Measurements from ENCODE around the gene NFXL1. TPM values are rescaled to one million over a fixed set of nuclear protein-coding genes. Genes with fewer than 3 reads are reported as not detected.
A peak's percentile ranks its signal among the peaks of the same experiment; 100 is the strongest.
"Not testable (repeated sequence)": the region's sequence is repeated elsewhere in the genome, so short reads cannot be mapped to it uniquely, and the experiment has no call there.

Gene NFXL1
- total RNA-seq, 4 donors from 2014 or later = 7.8 to 12.8 (median 9.3) TPM

DNA sequence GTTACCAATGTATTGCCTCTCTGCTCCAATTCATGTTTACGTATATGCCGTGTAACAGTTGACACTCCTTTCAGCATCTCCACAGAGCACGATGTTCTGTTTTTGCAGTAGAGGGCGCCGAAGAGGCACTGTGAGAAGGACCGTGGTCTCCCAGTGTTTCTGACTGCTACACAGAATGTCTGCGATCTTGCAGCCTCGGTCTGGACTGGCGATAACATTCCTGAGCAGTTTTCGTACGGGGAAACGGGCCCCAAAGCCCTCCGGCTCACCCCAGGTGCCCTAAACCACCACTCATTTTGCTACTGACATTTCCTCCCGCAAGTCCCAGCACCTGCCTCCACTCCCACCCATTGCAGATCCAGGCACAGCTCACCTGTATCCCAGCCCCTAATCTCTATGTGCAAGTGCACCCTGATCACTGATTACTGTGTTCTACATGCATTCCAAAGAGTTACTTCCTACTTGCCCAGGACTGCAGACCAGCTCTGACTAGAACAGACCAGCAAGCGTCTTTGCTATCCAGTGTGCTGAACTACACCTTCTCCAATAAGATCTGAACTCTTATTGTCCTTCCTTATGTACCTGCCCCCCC, 12.4 kb upstream of the NFXL1 start:
- Histone ChIP-seq H3K4me1 (peaks cover 0 to 11% (median 0%) of the 10 kb centered on the region in 3 donors), H3K27me3 (peaks cover 30% of the 10 kb centered on the region), H3K9me3 (no peaks in the 10 kb centered on the region), H3K4me3 (no peak overlapping the region), H3K36me3 (no peaks in the 10 kb centered on the region), H3K27ac (no peak overlapping the region)
- TF ChIP-seq CTCF (IDR thresholded peaks at IDR 0.05) (peak; percentile 23 to 65 (median 37)), EP300 (IDR thresholded peaks at IDR 0.05) (no peak), POLR2A (IDR thresholded peaks at IDR 0.05) (no peak), POLR2AphosphoS5 (IDR thresholded peaks at IDR 0.05) (no peak)
- WGBS, 2 donors (ENCODE audit: low coverage in 1 of 2) = 9 to 20% methylated on average over 5 to 13 of the region's 15 CpGs
- ATAC-seq = peak; percentile 62

- not testable (repeated sequence) for H3K36me3 ChIP-seq, ATAC-seq, H3K27ac ChIP-seq, H3K4me3 ChIP-seq, H3K9me3 ChIP-seq, H3K4me1 ChIP-seq
- H3K27me3 ChIP-seq = peaks cover 30% of the 10 kb centered on the region
- 64 to 69% methylated on average over 5 to 8 of the region's 8 CpGs for WGBS, 2 donors (ENCODE audit: low coverage in 1 of 2)
Observed at GRCh38 chr4:47923261-47923608, 8.9 kb upstream of the NFXL1 start.

GRCh38 chr4:47922436-47923260, 8.3 kb upstream of the NFXL1 start:
- H3K27me3 ChIP-seq = peaks cover 30% of the 10 kb centered on the region
- WGBS, 2 donors (ENCODE audit: low coverage in 1 of 2) = 8 to 100% methylated on average over 2 of the region's 17 CpGs
- not testable (repeated sequence) for H3K4me1 ChIP-seq, H3K9me3 ChIP-seq, H3K4me3 ChIP-seq, H3K36me3 ChIP-seq, ATAC-seq, H3K27ac ChIP-seq

- not testable (repeated sequence) for H3K36me3 ChIP-seq, H3K27ac ChIP-seq, H3K27me3 ChIP-seq, ATAC-seq, H3K4me3 ChIP-seq, H3K9me3 ChIP-seq
- 100% methylated on average over 1 of the region's 1 CpG for WGBS, 2 donors (ENCODE audit: low coverage in 1 of 2)
- H3K4me1 ChIP-seq = peaks cover 0 to 24% (median 4%) of the 10 kb centered on the region in 3 donors
Observed at GRCh38 chr4:47917163-47917562, 2.8 kb upstream of the NFXL1 start.

- WGBS, 2 donors (ENCODE audit: low coverage in 1 of 2) = 45 to 63% methylated on average over 3 of the region's 3 CpGs
- no peaks in the 10 kb centered on the region for H3K27me3 ChIP-seq
- no peak overlapping the region for H3K4me3 ChIP-seq
- H3K9me3 ChIP-seq = no peaks in the 10 kb centered on the region
- H3K27ac ChIP-seq = no peak overlapping the region
- peaks cover 0 to 11% of the 10 kb centered on the region in 2 donors for H3K36me3 ChIP-seq
- TF ChIP-seq EP300 (IDR thresholded peaks at IDR 0.05) (no peak), POLR2AphosphoS5 (IDR thresholded peaks at IDR 0.05) (no peak), CTCF (IDR thresholded peaks at IDR 0.05) (no peak), POLR2A (IDR thresholded peaks at IDR 0.05) (no peak)
- peaks cover 0 to 33% (median 4%) of the 10 kb centered on the region in 3 donors for H3K4me1 ChIP-seq
- ATAC-seq = no peak
Observed at GRCh38 chr4:47915378-47915777, 995 bp upstream of the NFXL1 start.

GRCh38 chr4:47914926-47915237, 499 bp upstream of the NFXL1 start:
- Histone ChIP-seq H3K4me1 (peaks cover 0 to 33% (median 4%) of the 10 kb centered on the region in 3 donors), H3K36me3 (peaks cover 0 to 16% of the 10 kb centered on the region in 2 donors), H3K27ac (peak overlapping the region in 3 of 4 donors; percentile 82 to 86 (median 84)), H3K27me3 (no peaks in the 10 kb centered on the region), H3K9me3 (no peaks in the 10 kb centered on the region), H3K4me3 (peak overlapping the region; percentile 70 to 83)
- WGBS, 2 donors (ENCODE audit: low coverage in 1 of 2) = 0 to 2% methylated on average over 5 to 6 of the region's 6 CpGs
- TF ChIP-seq POLR2AphosphoS5 (IDR thresholded peaks at IDR 0.05) = no peak
- TF ChIP-seq POLR2A (IDR thresholded peaks at IDR 0.05) = no peak
- TF ChIP-seq EP300 (IDR thresholded peaks at IDR 0.05) = no peak
- no peak for TF ChIP-seq CTCF (IDR thresholded peaks at IDR 0.05)
- peak; percentile 24 for ATAC-seq

Data from gastroesophageal sphincter (tissue), 4 donors.